Hematopoietic multipotent progenitor cell treated with erythropoietin and hydrocortisone succinate and interleukin-3 and kit ligand, for 8 days (in vitro differentiated cells): ENCODE results near the gene SPOCK1.
"Not testable (repeated sequence)": the region's sequence is repeated elsewhere in the genome, so short reads cannot be mapped to it uniquely, and the experiment has no call there.

Experiments used
- DNase-seq: peaks from one replicate; pipeline ENCODE4 v3.0.0-alpha.2; 2015

SPOCK1 gene

DNA sequence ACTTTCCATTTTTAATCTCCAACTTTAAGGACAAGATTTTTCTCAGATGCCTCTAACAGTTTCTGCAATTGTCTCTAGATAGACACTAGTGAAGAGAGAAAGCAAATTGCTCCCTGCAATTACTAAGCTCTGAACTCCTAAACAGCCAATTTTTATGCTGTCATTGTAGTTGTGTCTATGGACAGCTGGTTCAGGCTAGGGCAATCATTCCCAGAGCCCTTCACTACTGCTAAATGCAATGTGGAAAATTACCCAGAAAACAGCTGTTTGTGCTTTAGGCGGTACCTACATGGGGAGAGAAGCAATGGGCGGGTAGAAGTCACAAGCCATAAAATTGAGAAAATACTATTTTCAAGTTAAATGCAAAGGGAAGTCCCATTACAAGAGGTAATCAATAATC, 211.6 kb downstream of the SPOCK1 start:
- no peak for DNase-seq

DNA sequence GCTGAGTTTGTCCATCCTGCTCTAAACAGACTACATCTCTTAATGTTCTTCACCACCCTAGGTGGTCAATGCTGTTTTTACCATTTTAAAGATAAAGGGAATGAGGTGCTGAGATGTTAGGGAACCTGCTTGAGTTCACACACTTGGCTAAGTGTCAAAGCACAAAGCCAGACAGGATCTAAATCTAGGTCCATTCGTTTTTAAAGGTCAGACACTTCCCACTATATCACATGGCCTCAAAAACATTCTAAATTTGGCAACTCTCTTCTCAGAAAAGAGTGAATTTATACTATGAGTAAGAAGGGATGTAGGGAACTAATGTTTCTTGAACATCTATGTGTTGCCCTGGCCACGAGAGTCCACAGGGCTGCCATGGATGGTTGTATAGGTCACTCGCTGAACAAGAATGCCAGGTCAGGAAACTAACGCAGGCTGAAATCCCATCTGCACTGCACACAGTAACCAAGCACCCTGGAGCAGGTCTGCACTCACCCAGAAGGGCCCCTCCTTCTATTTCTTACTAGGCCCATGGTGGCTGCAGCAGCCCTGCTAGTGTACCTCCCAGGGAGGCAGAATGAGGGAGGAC, 213.0 kb downstream of the SPOCK1 start:
- no peak for DNase-seq

DNA sequence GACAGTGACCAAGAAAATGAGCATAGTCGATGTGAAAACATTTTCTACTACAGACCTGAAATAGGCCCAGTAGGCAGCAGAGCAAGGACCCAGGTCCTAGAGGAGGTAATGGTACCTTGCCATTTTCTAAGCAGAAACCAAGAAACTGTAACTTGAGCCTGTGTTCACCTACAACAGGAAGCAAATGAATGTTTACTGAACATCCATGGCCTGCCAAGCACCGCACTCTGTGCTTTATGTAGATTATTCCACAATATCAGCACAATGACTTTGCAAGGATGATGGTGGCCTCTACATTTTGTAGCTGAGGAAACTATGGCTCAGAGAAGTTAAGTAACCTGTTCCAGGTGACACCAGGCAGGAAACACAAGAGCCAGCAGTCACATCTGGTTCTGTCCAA, 215.3 kb downstream of the SPOCK1 start:
- DNase-seq, result no peak

DNA sequence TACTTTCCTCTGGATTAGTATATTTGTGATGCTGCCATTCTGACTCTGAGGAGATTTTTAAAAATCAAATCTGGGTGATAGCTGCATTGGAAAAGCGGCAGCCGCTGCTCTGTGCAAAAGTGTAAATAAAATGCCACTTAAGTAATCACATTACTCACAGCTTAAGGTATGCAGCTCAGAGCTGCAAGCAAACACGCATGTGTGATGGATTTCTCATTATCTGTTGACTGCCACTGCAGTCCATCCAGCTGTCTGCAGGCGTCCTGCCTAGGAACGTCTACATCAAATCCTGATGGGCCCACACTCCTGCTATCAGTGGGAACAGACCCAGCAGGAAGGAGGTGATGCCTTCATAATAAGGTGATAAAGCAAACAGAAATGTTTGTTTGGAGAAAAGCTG, 216.9 kb downstream of the SPOCK1 start:
- DNase-seq, result no peak

GRCh38 chr5:137281201-137281600, 217.9 kb downstream of the SPOCK1 start:
- no peak for DNase-seq

DNA sequence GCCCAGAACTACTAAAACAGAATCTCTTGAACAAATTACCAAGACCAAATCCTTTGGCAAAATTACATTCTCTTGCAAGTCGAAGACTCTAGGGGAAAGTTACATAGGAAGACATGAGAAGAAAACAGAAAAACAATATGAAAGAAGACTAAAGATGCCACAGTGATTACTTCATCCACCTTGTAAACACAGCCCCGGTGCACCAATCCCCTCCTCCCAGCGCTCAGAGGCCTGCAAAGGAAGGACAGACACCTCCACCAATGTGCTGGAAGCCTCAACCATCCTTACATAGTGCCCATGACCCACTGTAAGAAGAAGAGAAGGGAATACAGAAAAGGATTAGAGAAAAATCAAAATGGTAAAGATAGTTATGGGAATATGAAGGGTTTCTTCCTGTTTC, 218.5 kb downstream of the SPOCK1 start:
- no peak for DNase-seq

GRCh38 chr5:137279521-137280231, 219.4 kb downstream of the SPOCK1 start:
- no peak for DNase-seq

DNA sequence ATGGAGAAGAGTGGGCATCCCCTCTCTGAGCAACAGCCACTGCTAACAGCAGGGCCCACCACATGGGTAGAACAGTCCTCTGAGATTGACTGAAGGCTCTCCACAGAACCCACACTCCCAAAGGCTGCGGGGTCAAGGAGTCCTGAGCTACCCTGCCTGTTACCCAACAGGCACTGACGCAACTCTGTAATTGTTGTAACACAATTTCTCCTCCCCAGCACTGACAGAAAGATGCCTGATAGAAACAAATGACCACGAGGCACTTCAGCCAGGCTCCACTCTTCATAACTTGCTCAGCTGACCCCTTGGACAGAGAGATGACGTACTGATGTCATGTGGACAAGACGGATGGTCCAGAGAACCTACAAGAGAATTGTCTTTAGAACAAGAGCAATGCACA, 220.7 kb downstream of the SPOCK1 start:
- no peak for DNase-seq

GRCh38 chr5:137275083-137275482, 224.0 kb downstream of the SPOCK1 start:
- DNase-seq, result no peak

GRCh38 chr5:137273511-137273910, 225.6 kb downstream of the SPOCK1 start:
- no peak for DNase-seq

GRCh38 chr5:137272831-137273230, 226.3 kb downstream of the SPOCK1 start:
- DNase-seq, result no peak

GRCh38 chr5:137269946-137270345, 229.2 kb downstream of the SPOCK1 start:
- DNase-seq, result no peak

DNA sequence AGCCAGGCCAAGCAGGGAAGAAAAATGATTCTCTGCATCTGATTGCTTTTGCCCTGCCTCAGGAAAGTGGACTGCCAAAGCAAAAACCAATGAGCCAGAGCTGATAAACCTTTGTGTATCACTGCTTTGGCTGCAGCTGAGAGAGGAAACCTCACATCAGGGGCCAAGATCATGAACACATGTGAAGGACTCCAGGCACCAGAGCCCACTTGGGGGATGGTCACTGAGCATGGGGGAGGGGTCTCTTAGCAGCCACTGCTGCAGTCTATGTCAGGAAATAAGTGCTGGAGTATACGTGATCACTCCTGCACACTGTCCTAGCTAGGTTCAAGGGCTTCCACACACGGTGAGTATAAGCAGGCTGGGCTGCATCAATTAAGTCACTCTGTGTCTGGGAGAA, 229.9 kb downstream of the SPOCK1 start:
- DNase-seq, result no peak

DNA sequence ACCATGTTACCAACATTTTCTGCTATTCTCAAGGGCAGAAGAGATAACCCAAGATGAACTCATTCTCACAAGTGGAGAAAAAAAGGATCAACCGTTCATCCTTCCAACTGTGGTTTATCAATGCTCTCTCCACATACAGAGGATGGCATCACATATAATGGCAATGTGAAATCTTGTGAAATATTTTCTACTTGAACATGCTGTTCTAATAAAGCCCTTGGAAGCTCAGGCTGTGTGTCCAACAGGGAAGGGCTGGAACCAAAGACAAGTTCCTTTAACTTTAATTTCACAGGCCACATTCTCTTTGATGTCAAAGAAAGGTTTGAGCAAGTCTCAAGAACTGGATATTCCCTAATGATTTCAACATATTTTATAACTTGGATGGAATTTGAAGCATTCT, 230.5 kb downstream of the SPOCK1 start:
- DNase-seq, result no peak

GRCh38 chr5:137266186-137266585, 232.9 kb downstream of the SPOCK1 start:
- no peak for DNase-seq

DNA sequence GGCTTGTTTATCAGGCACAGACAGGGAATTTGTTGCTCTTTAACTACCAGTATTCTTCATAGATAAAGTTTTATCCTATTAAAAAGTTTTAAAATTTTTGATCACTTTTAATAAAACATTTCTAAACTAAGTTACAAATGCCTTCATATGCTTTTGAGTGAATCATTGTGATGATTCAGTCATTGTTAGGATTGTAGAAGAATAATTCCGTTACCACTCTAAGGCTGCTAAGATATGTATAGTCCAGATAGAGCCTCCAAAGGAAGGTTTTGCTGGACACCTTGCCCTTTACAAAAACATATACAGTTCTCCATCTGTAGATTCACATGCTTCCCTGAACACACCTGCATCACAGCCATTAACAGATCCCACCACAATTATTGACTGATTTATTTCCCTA, 233.7 kb downstream of the SPOCK1 start:
- no peak for DNase-seq

- no peak for DNase-seq
Measured at GRCh38 chr5:137264573-137264972, 234.6 kb downstream of the SPOCK1 start.

DNA sequence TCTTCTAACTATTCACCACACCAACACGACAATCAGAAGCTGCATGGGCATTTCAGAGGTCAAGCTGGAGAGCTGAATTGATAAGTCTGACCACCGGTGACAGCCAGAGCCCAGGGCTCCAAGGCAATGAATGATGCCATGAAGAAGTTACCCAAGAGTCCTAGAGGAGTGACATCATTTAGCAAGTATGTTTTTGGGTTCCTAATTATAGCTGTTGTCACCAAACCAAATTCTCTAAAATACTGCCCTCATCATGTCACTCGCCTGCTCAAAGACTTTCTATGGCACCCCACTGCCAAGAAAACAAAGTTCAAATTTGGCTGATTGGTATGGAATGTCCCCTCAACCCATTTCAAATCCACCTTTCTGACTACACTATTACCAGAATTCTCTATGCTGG, 235.1 kb downstream of the SPOCK1 start:
- DNase-seq, result no peak

- no peak for DNase-seq
Measured at GRCh38 chr5:137263371-137264005, 235.6 kb downstream of the SPOCK1 start.

DNA sequence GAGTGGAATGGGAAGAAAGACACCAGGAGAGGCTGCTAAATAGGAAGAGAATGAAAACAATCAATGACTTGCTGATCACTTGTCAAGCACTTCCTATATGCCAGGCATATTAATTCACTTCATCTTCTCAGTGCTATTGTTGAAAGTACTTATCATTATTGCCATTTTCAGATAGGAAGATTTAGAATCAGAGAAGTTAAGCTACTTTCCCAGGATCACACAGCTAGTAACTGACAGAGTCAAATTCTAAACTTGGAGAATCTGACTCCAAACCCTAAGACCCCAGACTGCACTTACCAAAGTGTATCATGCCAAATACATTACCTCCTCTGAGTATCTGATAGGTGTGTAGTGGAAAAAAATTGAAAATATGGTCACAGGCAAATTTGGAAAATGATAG, 236.3 kb downstream of the SPOCK1 start:
- DNase-seq, result no peak

DNA sequence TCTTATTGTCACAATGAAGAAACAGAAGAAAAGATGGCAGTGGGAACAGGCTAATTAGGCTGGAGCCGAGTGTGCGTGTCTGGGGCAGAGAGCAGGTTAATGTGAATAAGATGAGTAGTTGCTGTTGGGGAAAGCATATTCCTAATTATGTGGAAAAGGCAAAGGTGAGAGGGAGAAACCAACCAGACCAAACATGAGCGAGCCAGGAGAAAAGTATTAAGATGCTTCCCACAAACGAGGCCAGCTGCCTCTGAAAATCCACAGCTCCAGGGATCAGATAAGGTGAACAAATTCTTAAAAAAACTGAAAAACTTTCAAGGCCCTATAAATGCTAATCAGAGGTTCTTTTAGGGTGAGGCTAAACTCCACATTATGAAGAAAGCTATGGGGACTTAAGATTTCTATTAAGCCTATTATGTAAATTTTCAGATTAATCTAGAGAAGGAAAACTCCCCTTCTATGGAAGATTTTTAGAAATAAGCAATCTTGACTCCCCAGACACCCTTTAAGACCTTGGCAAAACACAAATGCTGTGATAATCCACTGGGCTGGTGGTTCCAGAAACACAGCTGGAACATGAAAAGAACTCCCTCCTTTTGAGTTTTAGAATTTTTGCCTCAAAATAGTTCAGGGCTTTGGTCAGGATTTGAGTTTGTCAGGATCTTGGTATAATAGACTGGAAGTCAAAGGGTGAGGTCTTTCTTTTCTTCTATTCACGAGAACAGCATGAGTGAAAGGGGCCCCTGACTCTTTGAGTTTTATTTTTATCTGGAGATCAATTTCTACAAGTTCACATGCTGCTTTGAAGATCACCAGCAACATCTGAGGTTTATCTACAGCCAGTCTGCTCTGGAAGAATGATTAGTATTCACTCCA, 238.1 kb downstream of the SPOCK1 start:
- no peak for DNase-seq

DNA sequence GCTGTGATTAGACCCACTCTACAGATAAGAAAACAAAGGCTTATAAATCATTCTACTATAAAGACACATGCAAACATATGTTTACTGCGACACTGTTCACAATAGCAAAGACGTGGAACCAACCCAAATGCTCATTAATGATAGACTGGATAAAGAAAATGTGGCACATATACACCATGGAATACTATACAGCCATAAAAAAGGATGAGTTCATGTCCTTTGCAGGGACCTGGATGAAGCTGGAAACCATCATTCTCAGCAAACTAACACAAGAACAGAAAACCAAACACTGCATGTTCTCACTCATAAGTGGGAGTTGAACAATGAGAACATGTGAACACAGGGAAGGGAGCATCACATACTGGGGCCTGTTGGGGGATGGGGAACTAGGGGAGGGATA, 240.0 kb downstream of the SPOCK1 start:
- not testable (repeated sequence) for DNase-seq
